Caco-2 (cell line): ENCODE results near the gene TJAP1. TPM values are rescaled to one million over a fixed set of nuclear protein-coding genes. Genes with fewer than 3 reads are reported as not detected.

ENCODE experiments used
- BruUV-seq: library from RNA; stranded (reverse); fragments of 400-500 nt; replicated peaks from 2 replicates; lab custom pipeline; 2021; lab: Mats Ljungman, UMichigan
- CTCF ChIA-PET: fragments of 300-600 bp; sonication (Branson Sonifier 250); formaldehyde crosslinking; loops from one replicate; lab custom pipeline; 2022; ENCODE audit warnings: antibody characterized with exemption; lab: Charles Lee
- POLR2A ChIA-PET: fragments of 300-600 bp; sonication (Branson Sonifier 250); formaldehyde crosslinking; loops from one replicate; lab custom pipeline; 2022; ENCODE audit warnings: antibody characterized with exemption; lab: Charles Lee
- DNase-seq, 2 experiments: peaks; one replicate each; pipeline versions ENCODE4 v3.0.0 to v3.0.0-alpha.2; 2020 to 2022
- H3K27me3 ChIP-seq: replicated peaks from 2 replicates; pipeline ENCODE4 v1.6.0; 2011; ENCODE audit warnings: low read length; ENCODE audit not compliant: control insufficient read depth, insufficient read depth
- H3K36me3 ChIP-seq: 2 replicates; pipeline ENCODE4 v1.5.1; 2011; ENCODE audit warnings: low read length; ENCODE audit not compliant: control insufficient read depth, insufficient read depth
- H3K4me1 ChIP-seq: fragments of 250-450 bp; sonication (Bioruptor Pico); 2 replicates; pipeline ENCODE4 v1.5.1; 2020; ENCODE audit warnings: mild to moderate bottlenecking
- H3K4me3 ChIP-seq: 2 replicates; pipeline ENCODE4 v1.5.1; 2011; ENCODE audit warnings: low read depth, mild to moderate bottlenecking, control low read depth, low read length
- H3K9me3 ChIP-seq: fragments of 250-450 bp; sonication (Bioruptor Pico); 2 replicates; pipeline ENCODE4 v1.5.1; 2020; ENCODE audit warnings: mild to moderate bottlenecking, moderate library complexity
- H3K27ac Mint-ChIP-seq: one replicate; pipeline ENCODE4 v1.8.0; 2022; ENCODE audit warnings: mixed read lengths; ENCODE audit not compliant: unreplicated experiment
- H3K27me3 Mint-ChIP-seq: one replicate; pipeline ENCODE4 v1.8.0; 2022; ENCODE audit warnings: mixed read lengths; ENCODE audit not compliant: insufficient read depth, unreplicated experiment
- H3K36me3 Mint-ChIP-seq: one replicate; pipeline ENCODE4 v1.8.0; 2022; ENCODE audit warnings: mild to moderate bottlenecking, mixed read lengths; ENCODE audit not compliant: insufficient read depth, unreplicated experiment
- H3K4me1 Mint-ChIP-seq: one replicate; pipeline ENCODE4 v1.8.0; 2022; ENCODE audit warnings: low read depth, mixed read lengths; ENCODE audit not compliant: unreplicated experiment
- H3K4me3 Mint-ChIP-seq: one replicate; pipeline ENCODE4 v1.8.0; 2022; ENCODE audit warnings: mild to moderate bottlenecking, moderate library complexity, mixed read lengths; ENCODE audit not compliant: unreplicated experiment
- H3K9me3 Mint-ChIP-seq: one replicate; pipeline ENCODE4 v1.8.0; 2022; ENCODE audit warnings: mixed read lengths; ENCODE audit not compliant: unreplicated experiment
- CTCF ChIP-seq, 2 experiments: fragments of 200-600 bp in 1 of 2; IDR thresholded peaks; 1 replicate in 1 of 2; 2 replicates in 1 of 2; pipeline versions ENCODE4 v1.5.1 to v1.8.0; 2011 to 2022; ENCODE audit warnings: antibody characterized with exemption in 1 of 2, control low read depth in 1 of 2, inconsistent platforms in 1 of 2, low read depth in 1 of 2, low read length in 1 of 2, mild to moderate bottlenecking in 1 of 2, moderate library complexity in 1 of 2; ENCODE audit not compliant: insufficient read depth in 1 of 2, severe bottlenecking in 1 of 2, unreplicated experiment in 1 of 2
- intact Hi-C: fragments of 100-400 bp; cut with micrococcal nuclease; formaldehyde crosslinking; loops from one replicate; pipeline ENCODE4 v1.10.0; 2022; ENCODE audit not compliant: unreplicated experiment
- total RNA-seq: library from RNA; stranded (reverse); gene quantifications from 2 replicates; pipeline ENCODE4 v1.2.3, GENCODE V29; 2022

The TJAP1 gene
- total RNA-seq, 1 experiment from 2014 or later, result 34.0 TPM

GRCh38 chr6:43499028-43499815 lies 21.9 kb downstream of the TJAP1 start:
- no peak overlapping the region for H3K4me3 Mint-ChIP-seq
- Histone ChIP-seq H3K4me3 (no peak overlapping the region), H3K27me3 (no peaks in the 10 kb centered on the region), H3K9me3 (no peaks in the 10 kb centered on the region), H3K36me3 (peaks cover 3% of the 10 kb centered on the region; the same call in 1 of the 2 replicates), H3K4me1 (peaks cover 25% of the 10 kb centered on the region)
- intact Hi-C loops, result no loop called here
- BruUV-seq, result no TSS peak
- H3K4me1 Mint-ChIP-seq, result peaks cover 14% of the 10 kb centered on the region
- no peak for DNase-seq
- POLR2A ChIA-PET, result no interaction called here
- CTCF ChIA-PET, result no interaction called here
- H3K27me3 Mint-ChIP-seq, result no peaks in the 10 kb centered on the region
- H3K27ac Mint-ChIP-seq, result no peak overlapping the region
- peaks cover 21% of the 10 kb centered on the region for H3K36me3 Mint-ChIP-seq
- TF ChIP-seq CTCF (IDR thresholded peaks at IDR 0.05; ENCODE audit: insufficient read depth in 1 of 2, low read depth in 1 of 2, low read length in 1 of 2, severe bottlenecking in 1 of 2, unreplicated experiment in 1 of 2), result no peak
- no peaks in the 10 kb centered on the region for H3K9me3 Mint-ChIP-seq

GRCh38 chr6:43500921-43501320 lies 23.6 kb downstream of the TJAP1 start:
- POLR2A ChIA-PET, result no interaction called here
- no peak for DNase-seq
- no peak overlapping the region for H3K27ac Mint-ChIP-seq
- H3K36me3 Mint-ChIP-seq, result peaks cover 21% of the 10 kb centered on the region
- no peak overlapping the region for H3K4me3 Mint-ChIP-seq
- TF ChIP-seq CTCF (IDR thresholded peaks at IDR 0.05; ENCODE audit: insufficient read depth in 1 of 2, low read depth in 1 of 2, low read length in 1 of 2, severe bottlenecking in 1 of 2, unreplicated experiment in 1 of 2), result no peak
- H3K36me3 ChIP-seq, result peaks cover 3% of the 10 kb centered on the region; the same call in 1 of the 2 replicates
- no peaks in the 10 kb centered on the region for H3K27me3 ChIP-seq
- CTCF ChIA-PET, result no interaction called here
- H3K9me3 Mint-ChIP-seq, result no peaks in the 10 kb centered on the region
- H3K9me3 ChIP-seq, result no peaks in the 10 kb centered on the region
- peaks cover 5% of the 10 kb centered on the region for H3K4me1 Mint-ChIP-seq
- H3K27me3 Mint-ChIP-seq, result no peaks in the 10 kb centered on the region
- intact Hi-C loops, result loop anchor here (10.0 kb wide), 1 partner anchor 596 kb away; no protein-coding TSS in a partner anchor
- peaks cover 11% of the 10 kb centered on the region for H3K4me1 ChIP-seq
- BruUV-seq, result no TSS peak
- H3K4me3 ChIP-seq, result no peak overlapping the region

- H3K36me3 ChIP-seq, result peaks cover 3% of the 10 kb centered on the region; the same call in 1 of the 2 replicates
- no TSS peak for BruUV-seq
- Mint-ChIP-seq H3K4me3 (no peak overlapping the region), H3K27ac (no peak overlapping the region), H3K27me3 (no peaks in the 10 kb centered on the region), H3K9me3 (no peaks in the 10 kb centered on the region), H3K4me1 (no peaks in the 10 kb centered on the region), H3K36me3 (peaks cover 24% of the 10 kb centered on the region)
- no peak overlapping the region for H3K4me3 ChIP-seq
- DNase-seq, result no peak
- no peaks in the 10 kb centered on the region for H3K27me3 ChIP-seq
- no peak for TF ChIP-seq CTCF (IDR thresholded peaks at IDR 0.05; ENCODE audit: insufficient read depth in 1 of 2, low read depth in 1 of 2, low read length in 1 of 2, severe bottlenecking in 1 of 2, unreplicated experiment in 1 of 2)
- CTCF ChIA-PET, result no interaction called here
- POLR2A ChIA-PET, result no interaction called here
- no peaks in the 10 kb centered on the region for H3K9me3 ChIP-seq
- intact Hi-C loops, result loop anchor here (10.0 kb wide), 1 partner anchor 598 kb away; no protein-coding TSS in a partner anchor
- no peaks in the 10 kb centered on the region for H3K4me1 ChIP-seq
Observed at GRCh38 chr6:43502666-43503065, 25.3 kb downstream of the TJAP1 start.
